GM12874 (cell line): Measurements from ENCODE around the gene SLC12A8.

Experiments
- TF ChIP-seq, protein P1 (sequence below): IDR thresholded peaks from 2 replicates; pipeline ENCODE4 v1.5.1; 2011; ENCODE audit warnings: low read depth, mild to moderate bottlenecking, control low read depth, low read length, moderate library complexity; ENCODE audit not compliant: insufficient read depth

Gene SLC12A8, protein sequence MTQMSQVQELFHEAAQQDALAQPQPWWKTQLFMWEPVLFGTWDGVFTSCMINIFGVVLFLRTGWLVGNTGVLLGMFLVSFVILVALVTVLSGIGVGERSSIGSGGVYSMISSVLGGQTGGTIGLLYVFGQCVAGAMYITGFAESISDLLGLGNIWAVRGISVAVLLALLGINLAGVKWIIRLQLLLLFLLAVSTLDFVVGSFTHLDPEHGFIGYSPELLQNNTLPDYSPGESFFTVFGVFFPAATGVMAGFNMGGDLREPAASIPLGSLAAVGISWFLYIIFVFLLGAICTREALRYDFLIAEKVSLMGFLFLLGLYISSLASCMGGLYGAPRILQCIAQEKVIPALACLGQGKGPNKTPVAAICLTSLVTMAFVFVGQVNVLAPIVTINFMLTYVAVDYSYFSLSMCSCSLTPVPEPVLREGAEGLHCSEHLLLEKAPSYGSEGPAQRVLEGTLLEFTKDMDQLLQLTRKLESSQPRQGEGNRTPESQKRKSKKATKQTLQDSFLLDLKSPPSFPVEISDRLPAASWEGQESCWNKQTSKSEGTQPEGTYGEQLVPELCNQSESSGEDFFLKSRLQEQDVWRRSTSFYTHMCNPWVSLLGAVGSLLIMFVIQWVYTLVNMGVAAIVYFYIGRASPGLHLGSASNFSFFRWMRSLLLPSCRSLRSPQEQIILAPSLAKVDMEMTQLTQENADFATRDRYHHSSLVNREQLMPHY

DNA sequence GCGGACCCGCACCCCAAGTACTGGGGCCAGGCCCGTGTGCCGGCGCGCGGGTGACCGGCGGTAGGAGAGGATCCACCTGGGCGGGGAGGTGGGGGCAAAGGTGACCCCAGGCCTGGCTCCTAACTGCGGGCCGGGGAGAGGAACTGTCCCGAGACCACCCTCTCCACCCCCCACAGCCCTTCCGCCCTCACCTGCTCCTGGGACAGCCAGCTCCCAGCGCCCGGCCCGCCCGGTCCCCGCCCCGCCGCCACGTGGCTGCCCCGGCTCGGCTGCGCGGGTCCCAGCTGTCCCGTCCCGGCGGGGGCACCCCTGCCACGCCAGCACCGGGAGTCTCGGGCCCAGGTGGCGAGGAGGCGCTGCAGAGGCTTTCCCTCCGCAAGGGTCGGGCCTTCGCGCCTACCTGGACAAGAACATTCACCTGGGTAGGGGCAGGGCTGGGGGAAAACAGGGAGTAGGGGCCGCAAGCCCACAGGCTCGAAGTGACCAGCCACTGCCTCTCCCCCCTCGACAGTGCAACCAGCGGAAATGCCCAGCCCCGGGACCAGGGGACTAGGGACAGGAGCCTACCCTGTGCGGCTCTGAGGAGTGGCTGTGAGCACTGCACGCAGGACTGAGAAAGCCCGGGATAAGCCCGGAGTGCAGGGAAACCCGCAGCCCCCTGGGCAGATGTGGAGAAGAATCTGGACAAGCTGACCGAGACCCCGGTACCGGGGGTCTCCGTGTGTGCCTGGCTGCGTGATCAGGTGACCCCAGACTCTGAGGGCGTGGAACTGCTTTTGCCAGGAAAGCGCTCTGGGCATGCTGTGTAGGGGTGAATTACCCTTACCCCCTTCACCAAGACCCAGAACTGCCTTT, at the start of gene SLC12A8:
TSS of gene SLC12A8 (minus strand) at position 240 of the 855 bp plus-strand sequence. CDS start 1,399 bp downstream, outside the sequence.
- TF ChIP-seq, protein P1, sequence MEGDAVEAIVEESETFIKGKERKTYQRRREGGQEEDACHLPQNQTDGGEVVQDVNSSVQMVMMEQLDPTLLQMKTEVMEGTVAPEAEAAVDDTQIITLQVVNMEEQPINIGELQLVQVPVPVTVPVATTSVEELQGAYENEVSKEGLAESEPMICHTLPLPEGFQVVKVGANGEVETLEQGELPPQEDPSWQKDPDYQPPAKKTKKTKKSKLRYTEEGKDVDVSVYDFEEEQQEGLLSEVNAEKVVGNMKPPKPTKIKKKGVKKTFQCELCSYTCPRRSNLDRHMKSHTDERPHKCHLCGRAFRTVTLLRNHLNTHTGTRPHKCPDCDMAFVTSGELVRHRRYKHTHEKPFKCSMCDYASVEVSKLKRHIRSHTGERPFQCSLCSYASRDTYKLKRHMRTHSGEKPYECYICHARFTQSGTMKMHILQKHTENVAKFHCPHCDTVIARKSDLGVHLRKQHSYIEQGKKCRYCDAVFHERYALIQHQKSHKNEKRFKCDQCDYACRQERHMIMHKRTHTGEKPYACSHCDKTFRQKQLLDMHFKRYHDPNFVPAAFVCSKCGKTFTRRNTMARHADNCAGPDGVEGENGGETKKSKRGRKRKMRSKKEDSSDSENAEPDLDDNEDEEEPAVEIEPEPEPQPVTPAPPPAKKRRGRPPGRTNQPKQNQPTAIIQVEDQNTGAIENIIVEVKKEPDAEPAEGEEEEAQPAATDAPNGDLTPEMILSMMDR = no peak

DNA sequence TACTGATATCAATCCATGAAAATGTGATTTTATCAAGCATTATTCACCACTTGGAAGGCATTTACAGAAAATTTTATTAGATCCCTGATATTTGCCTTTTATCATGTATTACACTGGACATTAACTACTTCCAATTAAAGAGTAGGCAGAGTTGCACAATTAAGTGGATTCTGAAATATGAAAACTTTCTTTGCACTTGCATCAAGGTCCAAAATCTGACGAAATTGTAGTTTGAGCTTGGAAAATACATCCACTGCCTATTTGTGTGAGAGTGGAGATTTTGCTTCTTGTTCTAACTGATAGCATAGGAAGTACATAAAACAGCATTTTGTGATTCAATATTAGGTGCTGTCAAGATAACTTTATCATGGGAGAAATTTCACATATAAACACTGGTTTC, 49.6 kb upstream of the SLC12A8 start:
- TF ChIP-seq, protein P1 = no peak

DNA sequence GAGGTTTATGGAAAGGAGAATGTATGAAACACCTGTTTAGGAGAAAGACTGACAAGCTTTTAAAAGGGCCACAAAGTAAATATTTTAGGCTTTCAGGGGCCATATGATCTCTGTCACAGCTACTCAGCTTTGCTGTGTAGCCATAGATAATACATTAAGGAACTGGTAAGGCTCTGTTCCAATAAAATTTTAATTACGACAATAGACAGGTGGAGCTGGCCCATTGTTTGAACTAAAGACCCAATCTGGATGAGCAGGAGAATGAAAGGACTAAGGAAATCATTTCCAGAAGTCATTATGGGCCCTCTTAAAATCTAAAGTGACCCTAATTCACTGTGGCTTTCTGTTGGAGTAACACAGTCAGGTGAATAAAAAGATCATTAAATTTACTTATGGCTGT, 48.5 kb upstream of the SLC12A8 start:
- TF ChIP-seq, protein P1 = no peak

DNA sequence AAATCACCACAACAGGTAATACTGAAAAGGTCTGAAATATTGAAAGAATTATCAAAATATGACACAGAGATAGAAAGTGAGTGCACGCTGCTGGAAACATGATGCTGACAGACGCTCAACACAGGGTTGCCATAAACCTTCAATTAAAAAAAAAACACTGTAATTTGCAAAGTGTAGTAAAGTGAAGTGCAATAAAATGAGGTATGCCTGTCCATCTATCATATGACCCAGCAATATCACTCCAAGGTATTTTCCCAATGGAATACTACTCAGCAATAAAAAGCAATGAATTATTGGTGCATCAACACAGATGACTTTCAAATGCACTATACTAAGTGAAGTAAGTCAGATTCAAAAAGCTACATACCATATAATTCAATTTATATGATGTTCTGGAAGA, 47.6 kb upstream of the SLC12A8 start:
- TF ChIP-seq, protein P1 = no peak

DNA sequence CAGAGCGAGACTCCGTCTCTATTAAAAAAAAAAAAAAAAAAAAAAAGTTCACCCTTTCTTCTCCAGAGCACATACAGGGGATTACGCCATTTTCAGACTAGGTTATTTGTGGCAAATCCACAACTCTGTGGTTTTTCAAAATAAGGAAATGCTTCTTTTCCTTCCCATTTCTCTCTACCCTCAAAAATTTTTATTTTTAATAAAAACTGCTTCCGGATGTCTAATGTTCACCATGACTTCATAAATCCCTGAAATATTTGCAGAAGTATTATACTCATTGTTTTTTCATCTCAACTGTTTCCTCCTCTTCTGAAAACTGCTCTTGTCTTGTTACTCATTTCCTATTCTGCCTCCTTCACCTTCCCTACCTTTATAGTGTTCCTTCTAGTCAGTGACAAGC, 45.0 kb upstream of the SLC12A8 start:
- TF ChIP-seq, protein P1 = no peak

DNA sequence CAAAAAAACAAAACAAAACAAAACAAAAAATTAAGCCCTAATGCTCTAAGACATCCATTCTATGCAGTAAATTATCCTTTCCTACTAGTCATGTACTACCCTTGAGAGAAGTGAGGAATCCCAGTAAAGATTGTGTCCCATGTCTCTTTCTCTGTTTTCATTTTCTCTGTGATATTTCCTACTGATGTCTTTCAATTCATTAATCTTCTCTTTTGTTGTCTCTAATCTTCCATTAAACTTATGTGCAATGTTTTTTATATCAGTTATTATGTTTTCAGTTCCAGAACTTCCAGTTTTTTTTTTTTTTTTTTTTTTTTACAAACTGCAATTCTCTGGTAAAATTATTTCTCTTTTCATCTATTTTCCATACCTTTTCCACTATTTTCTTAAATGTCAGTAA, 44.1 kb upstream of the SLC12A8 start:
- TF ChIP-seq, protein P1 = no peak

DNA sequence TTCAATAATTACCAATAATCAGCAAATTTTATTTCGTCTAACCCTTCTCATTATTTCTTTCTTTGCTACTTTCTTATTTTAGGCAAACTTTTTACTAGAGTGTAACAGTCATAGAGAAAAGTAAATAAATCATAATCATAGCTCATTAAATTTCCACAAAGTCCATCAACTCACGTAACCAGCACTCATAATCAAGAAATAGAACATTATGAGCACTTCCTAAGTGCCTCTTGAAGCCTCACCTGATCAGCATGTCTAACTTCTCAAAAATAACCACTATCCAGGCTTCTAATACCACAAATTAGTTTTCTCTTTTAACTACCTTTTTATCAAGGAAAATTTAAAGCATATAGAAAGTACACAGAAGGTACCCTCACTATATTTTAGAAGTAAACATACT, 38.4 kb upstream of the SLC12A8 start:
- TF ChIP-seq, protein P1 = no peak
